ENCODE measurements around the gene SMKR1.
"Not testable (repeated sequence)": the region's sequence is repeated elsewhere in the genome, so short reads cannot be mapped to it uniquely, and the experiment has no call there.

SMKR1 gene

GRCh38 chr7:129501760-129502707 lies at the start of gene SMKR1:
TSS of gene SMKR1 (plus strand) at chr7:129502531. CDS start at chr7:129502825, 294 bp downstream.
- peak; percentile 43 for DNase-seq

GRCh38 chr7:129452589-129453231 lies 49.6 kb upstream of the SMKR1 start:
- DNase-seq = no peak

GRCh38 chr7:129453510-129454248 lies 48.7 kb upstream of the SMKR1 start:
- no peak for DNase-seq

DNA sequence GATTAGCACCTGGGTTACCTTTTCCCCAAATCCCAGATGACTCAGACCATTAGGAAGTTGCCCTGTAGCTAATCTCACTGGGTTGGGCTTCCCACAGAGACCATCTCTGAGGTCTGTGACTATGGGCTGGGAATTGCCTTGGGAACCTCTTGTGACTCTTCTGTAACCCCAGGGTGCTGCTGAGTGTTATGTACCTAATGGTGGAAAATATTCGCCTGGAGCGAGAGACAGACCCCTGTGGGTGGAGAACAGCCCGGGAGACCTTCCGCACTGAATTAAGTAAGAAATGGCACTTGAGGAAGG lies 48.1 kb upstream of the SMKR1 start:
- DNase-seq = no peak

DNA sequence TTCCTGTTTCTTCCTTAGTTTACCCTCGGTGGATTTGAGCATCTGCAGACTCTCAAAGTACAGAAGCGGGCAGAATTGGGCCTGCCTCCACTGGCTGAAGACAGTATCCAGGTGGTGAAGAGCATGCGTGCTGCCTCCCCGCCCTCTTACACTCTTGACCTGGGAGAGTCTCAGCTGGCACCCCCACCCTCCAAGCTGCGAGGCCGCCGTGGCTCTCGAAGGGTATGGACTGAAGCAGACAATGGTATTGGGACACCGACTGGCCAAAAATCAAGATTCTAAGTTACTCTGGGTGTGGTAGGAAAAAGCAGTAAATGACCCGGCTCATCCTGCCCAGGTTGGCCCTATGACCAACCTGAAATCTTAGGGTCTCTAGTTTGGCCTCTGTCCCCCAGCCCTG lies 45.9 kb upstream of the SMKR1 start:
- no peak for DNase-seq

DNA sequence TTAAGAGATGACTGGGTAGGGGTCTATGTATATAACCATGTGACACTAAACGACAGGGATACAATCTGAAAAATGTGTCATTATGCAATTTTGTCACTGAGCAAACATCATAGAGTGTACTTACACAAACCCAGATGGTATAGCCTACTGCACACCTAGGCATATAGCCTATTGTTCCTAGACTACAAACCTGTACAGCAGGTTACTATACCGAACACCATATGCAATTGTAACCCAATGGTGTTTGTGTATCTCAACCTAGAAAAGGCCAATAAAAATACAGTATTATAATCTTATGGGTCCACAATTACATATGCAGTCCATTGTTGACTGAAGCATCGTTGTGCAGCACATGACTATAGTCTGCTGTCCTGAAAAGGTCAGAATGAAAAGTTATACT lies 45.2 kb upstream of the SMKR1 start:
- DNase-seq = no peak

- DNase-seq = no peak
These were observed 44.2 kb upstream of the SMKR1 start for GRCh38 chr7:129458171-129458570.

DNA sequence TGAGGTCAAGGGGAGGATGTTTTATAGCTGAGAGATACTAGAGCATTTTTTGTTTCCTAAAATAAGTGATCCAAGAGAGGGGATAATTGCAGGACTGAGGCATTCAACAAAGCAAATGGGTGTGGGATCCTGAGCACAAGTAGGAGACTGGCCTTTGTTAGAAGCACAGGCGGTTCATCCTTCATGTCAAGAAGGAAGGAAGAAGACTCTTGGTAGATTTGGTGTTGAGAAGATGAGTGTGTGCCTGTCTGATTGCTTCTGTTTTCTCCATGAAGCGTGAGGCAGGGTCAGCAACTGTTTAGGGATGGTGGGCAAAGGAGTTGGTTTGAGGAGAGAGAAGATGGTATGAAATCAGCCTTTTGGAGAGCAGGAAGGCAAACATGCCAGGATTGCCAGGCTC lies 40.5 kb upstream of the SMKR1 start:
- no peak for DNase-seq

DNA sequence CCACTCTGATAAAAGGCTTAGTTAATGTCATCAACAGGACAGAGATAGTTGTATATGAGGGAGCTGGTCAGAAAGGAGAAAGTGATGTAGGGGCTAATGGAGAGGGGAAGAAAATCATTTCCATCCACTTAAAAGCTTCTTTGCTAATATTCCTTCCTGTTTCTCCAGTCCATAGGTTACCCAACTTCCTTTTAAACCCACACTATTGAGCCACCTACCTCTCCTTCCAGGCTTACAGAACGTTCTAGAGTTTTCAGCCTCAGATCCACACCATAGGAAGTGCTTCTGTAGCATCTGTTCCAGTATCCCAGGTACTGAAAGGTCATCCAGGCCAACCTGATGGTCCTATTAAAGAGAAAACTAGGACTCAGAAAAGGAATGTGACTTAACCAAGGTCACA lies 39.9 kb upstream of the SMKR1 start:
- DNase-seq = no peak

DNA sequence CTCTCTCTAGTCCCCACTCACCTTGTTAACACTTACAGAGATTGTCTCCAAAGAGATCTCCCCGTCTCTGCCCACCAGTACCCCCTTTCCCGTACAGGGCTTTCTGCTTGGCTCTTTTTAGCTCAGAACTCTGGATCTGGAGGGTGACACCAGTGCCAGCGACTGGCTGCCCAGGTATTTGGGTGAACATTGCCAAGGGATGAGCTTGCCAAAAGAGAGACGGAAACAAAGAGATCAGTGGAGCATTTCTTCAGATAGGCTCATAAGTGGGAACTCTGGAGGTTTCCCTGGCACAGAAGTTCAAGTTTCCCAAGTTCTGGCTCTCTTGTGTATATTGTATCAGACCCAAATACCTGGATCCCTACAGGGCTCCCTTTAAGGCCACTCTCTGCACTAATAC lies 38.1 kb upstream of the SMKR1 start:
- no peak for DNase-seq

- DNase-seq = no peak
These were observed 37.3 kb upstream of the SMKR1 start for GRCh38 chr7:129465080-129465479.

- no peak for DNase-seq
These were observed 35.5 kb upstream of the SMKR1 start for GRCh38 chr7:129466796-129467195.

DNA sequence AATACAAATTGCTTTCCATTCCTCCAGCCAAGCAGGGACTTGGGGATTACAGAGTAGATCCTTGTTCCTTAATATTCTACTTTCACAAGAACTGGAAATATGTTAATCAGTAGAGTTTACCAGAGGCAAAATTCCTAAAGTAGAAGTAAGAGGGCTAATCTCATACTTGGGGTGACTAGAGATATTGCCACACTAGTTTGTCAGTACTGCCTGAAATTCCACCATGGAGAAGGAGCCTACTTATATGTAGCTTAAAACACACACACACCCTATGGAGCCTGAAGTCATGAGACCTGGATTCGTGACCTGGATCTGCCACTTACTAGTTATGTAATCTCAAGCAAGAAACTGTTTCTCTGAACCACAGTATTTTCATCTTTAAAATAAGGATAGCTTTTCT lies 34.2 kb upstream of the SMKR1 start:
- no peak for DNase-seq

GRCh38 chr7:129468547-129468946 lies 33.8 kb upstream of the SMKR1 start:
- DNase-seq = no peak

DNA sequence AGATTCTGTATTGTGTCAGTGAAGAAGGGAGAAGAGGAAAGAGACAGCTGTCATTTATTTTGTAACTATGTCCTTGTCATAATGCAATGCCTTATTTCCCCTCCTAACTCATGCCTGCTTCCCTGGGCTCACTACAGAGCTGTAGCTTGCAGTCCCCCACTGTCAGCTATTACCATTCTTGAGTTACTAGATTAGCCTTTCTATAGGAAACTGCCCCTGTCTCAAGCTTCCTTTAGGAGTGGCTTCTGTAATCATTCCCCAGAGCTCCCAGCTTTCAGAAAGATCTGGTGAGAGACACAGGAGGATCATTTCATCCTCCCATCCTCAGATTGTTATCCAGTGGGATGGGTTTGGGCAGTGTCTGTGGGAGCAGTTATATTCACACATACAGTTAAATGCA lies 32.4 kb upstream of the SMKR1 start:
- no peak for DNase-seq

DNA sequence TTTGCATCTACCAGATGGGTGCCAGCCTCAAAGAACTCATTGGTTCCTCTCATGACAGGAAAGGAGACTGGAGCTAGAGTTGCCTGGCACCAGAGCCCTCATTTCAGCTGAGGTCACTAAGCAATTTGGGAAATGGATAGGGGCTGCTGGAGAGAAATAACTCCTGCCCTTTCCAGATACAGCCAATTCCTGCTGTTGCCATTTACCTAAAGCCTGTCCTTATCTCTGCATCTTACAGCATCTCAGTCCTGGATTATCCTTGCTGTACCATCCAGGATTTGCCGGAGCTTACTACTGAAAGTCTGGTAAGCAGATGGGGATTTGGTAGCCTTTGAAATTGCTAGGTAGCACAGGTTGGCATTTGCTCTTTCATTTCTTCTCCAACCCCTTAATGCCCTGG lies 31.9 kb upstream of the SMKR1 start:
- DNase-seq = no peak

GRCh38 chr7:129471402-129471827 lies 30.9 kb upstream of the SMKR1 start:
- DNase-seq = no peak

- DNase-seq = not testable (repeated sequence)
These were observed 26.4 kb upstream of the SMKR1 start for GRCh38 chr7:129475931-129476330.

- DNase-seq = not testable (repeated sequence)
These were observed 25.9 kb upstream of the SMKR1 start for GRCh38 chr7:129476398-129476797.

- DNase-seq = no peak
These were observed 22.5 kb upstream of the SMKR1 start for GRCh38 chr7:129479831-129480230.

GRCh38 chr7:129480674-129481363 lies 21.5 kb upstream of the SMKR1 start:
- DNase-seq = no peak

- not testable (repeated sequence) for DNase-seq
These were observed 21.0 kb upstream of the SMKR1 start for GRCh38 chr7:129481376-129481775.

- DNase-seq = no peak
These were observed 19.6 kb upstream of the SMKR1 start for GRCh38 chr7:129482781-129483180.
